B cell (primary cell): ENCODE measurements around the gene C2CD4C. TPM values are rescaled to one million over a fixed set of nuclear protein-coding genes. Genes with fewer than 3 reads are reported as not detected.

ENCODE experiments used
- ATAC-seq: fragments of 200-7000 bp; cut with Tn5 transposase; one replicate; pipeline ENCODE4 v1.10.0; 2021; ENCODE audit warnings: low read depth, mild to moderate bottlenecking, moderate number of reproducible peaks, moderate library complexity
- CTCF ChIA-PET: fragments of 350-600 bp; sonication (Branson Sonifier 250); formaldehyde crosslinking; loops from one replicate; lab custom pipeline; 2021; ENCODE audit warnings: antibody characterized with exemption, inconsistent platforms; lab: Charles Lee
- POLR2A ChIA-PET: fragments of 350-600 bp; sonication (Branson Sonifier 250); formaldehyde crosslinking; loops from one replicate; lab custom pipeline; 2021; ENCODE audit warnings: antibody characterized with exemption; lab: Charles Lee
- DNase-seq: peaks from one replicate; pipeline ENCODE4 v3.0.0; 2013
- H2AFZ ChIP-seq: 2 replicates; pipeline ENCODE4 v1.6.1; 2012; ENCODE audit warnings: mild to moderate bottlenecking, low read depth, low read length; ENCODE audit not compliant: insufficient read depth, poor library complexity, severe bottlenecking
- H3K27ac ChIP-seq, 2 donors: 1 replicate in 1 of 2; 2 replicates in 1 of 2; pipeline ENCODE4 v1.5.1; 2012 to 2013; ENCODE audit warnings: low read length in 2 of 2, mild to moderate bottlenecking in 2 of 2, moderate library complexity in 1 of 2
- H3K27me3 ChIP-seq, 4 experiments: fragments of 200-600 bp in 1 of 4; sonication (generic) in 1 of 4; replicated peaks in 1 of 4; 1 replicate in 2 of 4; 2 replicates in 2 of 4; pipeline versions ENCODE4 v1.6.1 to v1.7.0; 2013 to 2016; ENCODE audit warnings: low read length in 3 of 4, mild to moderate bottlenecking in 2 of 4, mixed read lengths in 1 of 4, moderate library complexity in 1 of 4; ENCODE audit not compliant: insufficient read depth in 4 of 4, control insufficient read depth in 3 of 4; ENCODE audit errors: control extremely low read depth in 1 of 4
- H3K36me3 ChIP-seq, 2 experiments: replicated peaks in 1 of 2; 1 replicate in 1 of 2; 2 replicates in 1 of 2; pipeline versions ENCODE4 v1.6.1 to v1.7.1; 2013; ENCODE audit warnings: low read length in 1 of 2; ENCODE audit not compliant: insufficient read depth in 2 of 2, control insufficient read depth in 1 of 2; ENCODE audit errors: control extremely low read depth in 1 of 2, extremely low read depth in 1 of 2
- H3K4me1 ChIP-seq, 2 donors: fragments of 200-600 bp in 1 of 2; sonication (generic) in 1 of 2; 1 replicate in 1 of 2; 2 replicates in 1 of 2; pipeline versions ENCODE4 v1.5.1 to v1.6.1; 2013 to 2017; ENCODE audit warnings: low read length in 2 of 2; ENCODE audit not compliant: control insufficient read depth in 2 of 2, insufficient read depth in 2 of 2
- H3K4me2 ChIP-seq: replicated peaks from 2 replicates; pipeline ENCODE3; 2012; ENCODE audit warnings: mild to moderate bottlenecking, low read depth, low read length; ENCODE audit not compliant: poor library complexity, severe bottlenecking
- H3K4me3 ChIP-seq, 5 experiments: fragments of 200-600 bp in 1 of 5; sonication (generic) in 1 of 5; 1 replicate in 3 of 5; 2 replicates in 2 of 5; pipeline versions ENCODE4 v1.5.1 to v1.7.0; 2011 to 2016; ENCODE audit warnings: low read length in 4 of 5, mild to moderate bottlenecking in 4 of 5, low read depth in 2 of 5, control low read depth in 1 of 5, moderate library complexity in 1 of 5; ENCODE audit not compliant: insufficient read depth in 1 of 5; ENCODE audit errors: control extremely low read depth in 1 of 5, extremely low read depth in 1 of 5
- H3K79me2 ChIP-seq: fragments of 200-600 bp; sonication (generic); one replicate; pipeline ENCODE4 v1.6.0; 2016; ENCODE audit warnings: low read length; ENCODE audit not compliant: control insufficient read depth, insufficient read depth
- H3K9ac ChIP-seq: fragments of 200-600 bp; sonication (generic); 2 replicates; pipeline ENCODE4 v1.6.1; 2017; ENCODE audit warnings: mild to moderate bottlenecking, low read length, moderate library complexity
- H3K9me3 ChIP-seq, 3 donors: one replicate each; pipeline versions ENCODE4 v1.6.1 to v1.7.1; 2013; ENCODE audit warnings: low read length in 2 of 3; ENCODE audit not compliant: control insufficient read depth in 2 of 3, insufficient read depth in 1 of 3; ENCODE audit errors: control extremely low read depth in 1 of 3
- H4K20me1 ChIP-seq: 2 replicates; pipeline ENCODE4 v1.6.0; 2012; ENCODE audit warnings: mild to moderate bottlenecking, low read length; ENCODE audit not compliant: insufficient read depth, control insufficient read depth, poor library complexity, severe bottlenecking
- H3K27ac Mint-ChIP-seq: one replicate; pipeline ENCODE4 v1.8.0; 2021; ENCODE audit warnings: mixed read lengths
- H3K27me3 Mint-ChIP-seq: one replicate; pipeline ENCODE4 v1.8.0; 2021; ENCODE audit warnings: mixed read lengths
- H3K4me1 Mint-ChIP-seq: one replicate; pipeline ENCODE4 v1.8.0; 2021; ENCODE audit warnings: mixed read lengths
- H3K4me3 Mint-ChIP-seq: one replicate; pipeline ENCODE4 v1.8.0; 2021; ENCODE audit warnings: mixed read lengths
- H3K9me3 Mint-ChIP-seq: one replicate; pipeline ENCODE4 v1.8.0; 2022; ENCODE audit warnings: mixed read lengths; ENCODE audit not compliant: insufficient read depth
- CTCF ChIP-seq: fragments of 200-600 bp; IDR thresholded peaks from one replicate; pipeline ENCODE4 v1.8.0; 2022; ENCODE audit warnings: antibody characterized with exemption, mild to moderate bottlenecking
- EZH2 ChIP-seq: IDR thresholded peaks from 2 replicates; pipeline ENCODE4 v1.6.1; 2012; ENCODE audit warnings: borderline replicate concordance, low read depth, mild to moderate bottlenecking, moderate library complexity, low read length; ENCODE audit not compliant: insufficient read depth, poor library complexity, severe bottlenecking
- WGBS: methylation state at CpG from one replicate; pipeline ENCODE4 v1.1.5; 2013; ENCODE audit warnings: missing lambda C conversion rate; ENCODE audit not compliant: insufficient coverage; 5-methylcytosine and 5-hydroxymethylcytosine counted together
- intact Hi-C: fragments of 100-400 bp; cut with micrococcal nuclease; formaldehyde crosslinking; loops from one replicate; pipeline ENCODE4 v1.10.0; 2022
- polyA plus RNA-seq: library from polyadenylated mRNA; depleted of rRNA; stranded (reverse); fragments of >200 nt; gene quantifications from 2 replicates; pipeline ENCODE4 v1.2.3, GENCODE V29; 2012
- total RNA-seq, 2 donors: library from RNA; stranded (reverse); fragments of 120-200 nt in 1 of 2; gene quantifications; 1 replicate in 1 of 2; 2 replicates in 1 of 2; pipeline versions ENCODE4 v1.2.3 to v1.2.4, GENCODE V29; 2013 to 2022

C2CD4C gene
- total and polyA plus RNA-seq, 2 donors (not counting 1 experiment from before 2014, with no cell fraction given) = not detected

- H3K4me1 Mint-ChIP-seq = peaks cover 6% of the 10 kb centered on the region
- POLR2A ChIA-PET = no interaction called here
- CTCF ChIA-PET = no interaction called here
- Histone ChIP-seq H3K27ac (no peak overlapping the region), H3K4me3 (no peak overlapping the region), H3K9me3 (peaks cover 0 to 34% (median 0%) of the 10 kb centered on the region in 3 donors), H3K79me2 (no peaks in the 10 kb centered on the region), H2AFZ (no peak overlapping the region), H3K27me3 (peaks cover 0 to 20% (median 2%) of the 10 kb centered on the region in 4 experiments), H4K20me1 (no peaks in the 10 kb centered on the region), H3K4me1 (peaks cover 5% of the 10 kb centered on the region in 2 donors), H3K9ac (no peak overlapping the region), H3K4me2 (no peak overlapping the region), H3K36me3 (no peaks in the 10 kb centered on the region)
- TF ChIP-seq CTCF (no peak), EZH2 (no peak)
- H3K27ac Mint-ChIP-seq = no peak overlapping the region
- ATAC-seq (no peak), DNase-seq (no peak)
- no peak overlapping the region for H3K4me3 Mint-ChIP-seq
- H3K27me3 Mint-ChIP-seq = peaks cover 10% of the 10 kb centered on the region
- H3K9me3 Mint-ChIP-seq = no peaks in the 10 kb centered on the region
- whole genome bisulfite sequencing = 95% methylated on average over 37 of the region's 39 CpGs
- intact Hi-C loops = no loop called here
Measured at GRCh38 chr19:455031-455705, 46.2 kb upstream of the C2CD4C start.

- TF ChIP-seq CTCF (no peak), EZH2 (no peak)
- Histone ChIP-seq H3K9me3 (peaks cover 0 to 32% (median 0%) of the 10 kb centered on the region in 3 donors), H3K4me1 (no peaks in the 10 kb centered on the region), H4K20me1 (no peaks in the 10 kb centered on the region), H3K9ac (no peak overlapping the region), H3K4me3 (no peak overlapping the region), H3K36me3 (no peaks in the 10 kb centered on the region), H3K27me3 (peaks cover 0 to 6% (median 0%) of the 10 kb centered on the region in 4 experiments), H3K27ac (no peak overlapping the region), H3K79me2 (no peaks in the 10 kb centered on the region), H3K4me2 (no peak overlapping the region), H2AFZ (no peak overlapping the region)
- H3K27me3 Mint-ChIP-seq = peaks cover 5% of the 10 kb centered on the region
- 94% methylated on average over 22 of the region's 22 CpGs for whole genome bisulfite sequencing
- no peak overlapping the region for H3K27ac Mint-ChIP-seq
- H3K4me3 Mint-ChIP-seq = no peak overlapping the region
- no peak for DNase-seq
- POLR2A ChIA-PET = no interaction called here
- H3K4me1 Mint-ChIP-seq = no peaks in the 10 kb centered on the region
- intact Hi-C loops = no loop called here
- H3K9me3 Mint-ChIP-seq = no peaks in the 10 kb centered on the region
- CTCF ChIA-PET = no interaction called here
- no peak for ATAC-seq
Measured at GRCh38 chr19:453606-454005, 44.7 kb upstream of the C2CD4C start.
